ELR (cell line): ENCODE data around the gene ABCD1.
"Not testable (repeated sequence)": the region's sequence is repeated elsewhere in the genome, so short reads cannot be mapped to it uniquely, and the experiment has no call there.

ENCODE experiments used
- DNase-seq: peaks from one replicate; pipeline ENCODE4 v3.0.0-alpha.2; 2015; ENCODE audit warnings: low read depth

The ABCD1 gene

DNA sequence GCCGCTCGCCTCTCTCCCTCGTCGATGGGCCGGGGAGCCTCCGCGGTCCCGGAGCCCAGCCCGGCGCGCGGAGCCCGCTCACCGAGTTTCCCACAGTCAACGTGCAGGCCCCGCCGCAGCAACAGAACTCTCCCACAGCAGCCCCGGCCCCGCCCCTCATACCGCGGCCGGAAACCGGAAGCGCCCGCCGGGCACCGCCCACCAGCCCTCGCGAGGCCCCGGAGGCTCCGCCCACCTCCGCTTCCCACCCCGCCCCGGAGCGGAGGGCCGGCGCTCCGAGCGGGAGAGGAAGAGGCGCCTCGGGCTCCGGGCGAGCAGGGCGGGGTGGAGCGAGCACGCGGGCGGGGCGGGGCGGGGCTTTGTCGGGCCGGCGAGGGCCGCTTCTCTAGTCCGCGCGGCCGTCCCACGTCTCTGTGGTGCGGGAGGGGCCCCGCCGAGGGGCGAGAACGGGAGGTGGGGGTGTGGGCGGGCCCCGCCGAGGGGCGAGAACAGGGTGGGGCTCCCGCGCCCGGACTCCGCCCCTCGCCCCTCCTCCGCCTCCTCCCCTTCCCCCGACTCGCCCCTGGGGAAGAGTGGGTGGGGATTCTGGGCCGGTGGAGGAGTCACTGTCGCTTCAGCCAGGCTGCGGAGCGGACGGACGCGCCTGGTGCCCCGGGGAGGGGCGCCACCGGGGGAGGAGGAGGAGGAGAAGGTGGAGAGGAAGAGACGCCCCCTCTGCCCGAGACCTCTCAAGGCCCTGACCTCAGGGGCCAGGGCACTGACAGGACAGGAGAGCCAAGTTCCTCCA is at the start of gene ABCD1, which contains the start of gene BCAP31:
Gene ABCD1 (plus strand): TSS at position 605 of the 787 bp plus-strand sequence. CDS start 411 bp downstream, outside the sequence.
Gene BCAP31 (minus strand): TSS at position 136 of the 787 bp plus-strand sequence. CDS start 1,143 bp downstream, outside the sequence.
- peak; percentile 86 for DNase-seq

DNA sequence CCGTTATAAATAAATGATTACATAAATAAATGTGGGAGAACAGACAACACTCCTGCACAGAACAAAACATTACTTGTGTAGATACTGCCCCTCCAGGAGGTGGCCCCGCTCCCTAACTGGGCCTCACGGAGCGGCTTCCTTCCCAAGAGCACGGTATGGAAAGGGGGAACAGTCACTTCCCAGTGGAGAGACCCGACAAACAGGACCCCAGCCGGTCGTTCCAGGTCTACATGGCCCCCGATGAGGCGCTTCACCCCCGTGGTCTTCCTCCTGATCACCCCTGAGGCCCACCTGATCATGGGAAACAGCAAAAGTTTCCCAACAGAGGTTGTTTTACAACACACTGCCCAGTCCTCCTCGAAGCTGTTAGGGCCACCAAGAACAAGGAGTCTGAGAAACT is 43.5 kb upstream of the ABCD1 start:
- DNase-seq, result no peak

DNA sequence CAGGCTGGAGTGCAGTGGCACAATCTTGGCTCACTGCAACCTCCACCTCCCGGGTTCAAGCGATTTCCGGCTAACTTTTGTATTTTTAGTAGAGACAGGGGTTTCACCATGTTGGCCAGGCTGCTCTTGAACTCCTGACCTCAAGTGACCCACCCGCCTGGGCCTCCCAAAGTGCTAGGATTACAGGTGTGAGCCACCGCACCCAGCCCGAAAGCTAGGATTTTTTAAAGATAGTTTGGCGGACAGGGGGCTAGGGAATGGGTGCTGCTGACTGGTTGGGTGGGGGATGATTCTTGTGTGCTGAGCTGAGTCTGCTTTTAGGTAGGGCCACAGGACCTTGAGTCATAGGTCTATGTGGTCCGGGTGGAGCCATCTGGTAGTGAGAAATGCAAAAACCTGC is 41.2 kb upstream of the ABCD1 start:
- not testable (repeated sequence) for DNase-seq

DNA sequence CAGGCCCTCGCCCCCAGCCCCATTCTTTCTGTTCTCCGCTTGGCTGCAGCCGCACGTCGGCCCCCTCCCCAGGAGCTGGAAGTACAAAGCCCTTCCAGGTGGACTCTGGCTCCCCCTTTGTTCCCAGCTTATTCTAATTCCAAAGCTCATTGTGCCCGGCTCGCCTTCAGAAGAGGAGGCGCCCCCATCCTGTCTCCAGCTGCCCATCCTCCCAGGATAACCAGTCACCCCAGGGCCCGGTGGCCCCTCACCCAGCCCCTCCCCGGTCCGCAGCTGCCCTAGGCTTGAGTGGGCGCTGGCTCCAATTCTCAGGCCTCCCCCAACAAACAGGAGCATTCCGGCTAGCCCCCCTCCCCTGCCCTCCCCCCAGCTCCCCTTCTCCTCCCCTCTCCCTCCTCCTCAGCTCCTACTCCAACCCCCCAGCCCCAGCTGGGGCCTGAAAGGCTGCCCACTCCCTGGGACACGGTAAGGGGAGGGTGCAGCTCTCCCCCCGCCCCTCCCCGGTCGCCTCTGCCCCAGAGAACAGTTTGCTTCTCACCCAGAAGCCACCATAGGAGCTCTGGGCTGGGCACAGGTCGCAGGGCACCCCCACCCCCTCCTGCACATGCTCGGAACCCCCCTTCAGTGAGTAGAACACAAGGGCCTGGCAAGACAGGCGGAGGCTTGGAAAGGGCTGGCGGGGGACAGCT is 40.0 kb upstream of the ABCD1 start:
- no peak for DNase-seq

DNA sequence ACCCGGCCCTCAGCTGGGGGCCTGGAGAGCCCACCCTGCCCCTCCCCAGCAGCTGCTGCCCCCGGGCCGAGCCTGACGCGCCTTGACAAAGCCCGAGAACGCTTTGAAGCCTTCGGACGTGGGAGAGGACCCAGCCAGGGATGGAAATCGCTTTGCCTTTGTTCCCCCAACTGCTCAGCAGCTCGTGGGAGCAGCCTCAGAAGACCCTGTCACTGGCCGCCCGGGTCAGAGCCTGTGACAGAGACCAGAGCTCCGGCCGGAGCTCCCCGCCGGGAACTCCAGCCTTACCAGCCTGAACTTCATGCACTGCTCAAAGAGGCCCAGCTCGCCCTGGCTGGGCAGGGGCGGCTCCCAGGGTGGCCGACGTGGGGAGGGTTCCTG is 39.5 kb upstream of the ABCD1 start:
- no peak for DNase-seq

DNA sequence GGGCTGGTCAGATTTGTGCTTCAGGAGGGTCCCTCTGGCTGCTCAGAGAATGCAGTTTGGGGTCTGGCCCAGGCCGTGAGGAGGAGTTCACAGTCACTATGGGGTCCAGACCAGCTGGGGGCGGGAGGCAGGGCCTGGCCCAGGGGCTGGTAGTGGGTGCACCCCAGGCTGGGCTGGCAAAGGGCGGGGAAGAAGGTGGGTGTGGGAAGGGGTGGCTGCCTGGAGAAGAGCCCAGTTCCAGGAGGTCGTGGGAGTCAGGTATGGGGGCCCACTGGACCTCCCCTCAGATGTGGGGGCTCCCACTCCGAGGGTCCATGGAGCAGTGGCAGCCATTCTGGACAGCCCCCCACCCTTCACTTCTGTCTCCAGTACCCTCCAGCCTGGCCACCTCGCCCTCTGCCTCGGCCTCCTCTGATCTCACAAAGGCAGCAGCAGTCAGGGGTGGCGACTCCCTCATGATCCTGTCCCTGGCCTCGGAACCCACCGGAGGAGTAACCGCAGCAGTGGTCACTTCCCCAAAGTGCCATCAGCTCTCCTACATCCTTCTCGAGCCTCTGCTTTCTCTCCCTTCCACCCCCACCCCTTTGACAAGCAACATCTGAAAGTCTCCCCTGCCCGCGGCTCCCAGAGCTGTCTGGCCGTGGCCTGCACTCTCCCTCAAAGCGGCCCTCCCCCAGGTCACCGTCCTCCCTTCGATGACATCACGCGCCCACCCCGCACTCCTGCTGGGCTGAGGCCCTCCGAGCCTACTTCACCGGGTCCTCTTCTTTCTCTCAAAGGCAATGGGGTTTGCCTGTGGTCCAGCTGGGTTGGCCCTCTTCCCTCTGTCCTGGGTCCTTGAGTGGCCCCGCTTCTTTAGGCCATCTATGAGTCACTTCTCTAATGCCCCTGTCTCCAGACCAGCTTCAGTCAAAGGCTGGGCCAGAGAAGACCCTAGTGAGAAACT is 38.6 kb upstream of the ABCD1 start:
- DNase-seq, result no peak

DNA sequence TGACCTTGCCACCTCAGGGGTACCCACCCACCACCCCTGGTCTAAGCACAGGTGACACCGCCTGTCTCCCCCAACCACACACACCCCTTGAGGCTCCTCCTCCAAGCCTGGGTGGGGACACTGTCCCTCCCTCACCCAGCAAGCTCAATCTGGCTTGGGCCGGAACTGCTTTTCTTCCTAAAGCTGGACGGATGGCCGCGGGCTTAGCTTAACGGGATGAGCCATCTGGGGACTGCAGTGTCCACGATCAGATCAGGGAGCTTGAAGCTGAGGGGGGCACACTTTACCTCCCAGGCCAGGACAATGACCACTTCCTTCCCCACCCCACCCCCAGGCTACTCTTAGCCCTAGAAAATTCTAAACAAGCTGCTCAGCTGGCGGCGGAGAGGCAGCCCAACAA is 37.9 kb upstream of the ABCD1 start:
- DNase-seq, result no peak

DNA sequence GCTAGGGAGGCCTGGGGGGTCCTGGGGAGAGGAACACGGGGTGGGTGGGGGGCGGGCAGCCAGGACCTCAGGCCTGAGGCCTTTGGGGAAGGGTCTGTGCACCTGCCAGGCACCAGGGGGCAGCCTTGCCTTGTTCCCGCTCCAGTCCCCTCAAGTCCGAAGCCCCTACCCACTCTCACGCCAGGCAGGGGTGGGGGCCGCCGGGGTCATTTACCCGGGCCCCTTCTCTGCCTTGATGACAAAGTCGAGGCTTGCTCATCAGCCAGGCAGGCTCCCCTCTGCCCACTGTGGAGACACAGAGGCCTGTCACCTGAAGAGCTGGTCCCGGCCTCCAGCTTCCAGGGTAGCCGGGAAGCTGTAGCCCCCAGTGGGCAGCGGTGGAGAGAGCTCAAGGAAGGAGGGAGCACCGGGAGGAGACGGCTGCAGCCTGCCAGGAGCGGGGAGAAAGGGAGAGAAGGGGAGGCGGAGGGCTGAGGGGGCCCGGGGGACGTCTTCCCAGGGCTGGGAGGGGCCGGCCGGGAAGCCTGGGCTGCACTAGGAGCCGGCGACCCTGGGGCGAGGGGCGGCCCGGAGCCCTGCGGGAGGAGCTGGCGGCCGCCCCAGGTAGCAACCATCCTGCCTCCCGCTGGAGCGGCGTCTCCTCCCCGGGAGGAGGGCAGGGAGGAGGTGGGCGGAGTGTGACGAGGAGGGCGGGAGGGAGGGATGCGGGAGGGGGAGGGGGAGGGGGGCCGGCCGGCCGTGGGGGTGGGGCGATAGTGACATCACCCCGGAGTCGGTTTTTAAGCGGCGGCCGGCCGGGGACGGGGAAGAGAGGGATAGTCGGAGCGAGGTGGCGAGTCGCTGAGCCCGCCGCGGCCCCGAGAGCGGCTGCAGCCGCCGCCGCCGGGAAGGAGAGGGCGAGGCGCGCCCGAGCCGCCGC is 37.3 kb upstream of the ABCD1 start, which contains the start of gene SLC6A8:
Gene SLC6A8 (plus strand): TSS at position 806 of the 919 bp plus-strand sequence. CDS start 649 bp downstream, outside the sequence.
- DNase-seq, result peak; percentile 72

DNA sequence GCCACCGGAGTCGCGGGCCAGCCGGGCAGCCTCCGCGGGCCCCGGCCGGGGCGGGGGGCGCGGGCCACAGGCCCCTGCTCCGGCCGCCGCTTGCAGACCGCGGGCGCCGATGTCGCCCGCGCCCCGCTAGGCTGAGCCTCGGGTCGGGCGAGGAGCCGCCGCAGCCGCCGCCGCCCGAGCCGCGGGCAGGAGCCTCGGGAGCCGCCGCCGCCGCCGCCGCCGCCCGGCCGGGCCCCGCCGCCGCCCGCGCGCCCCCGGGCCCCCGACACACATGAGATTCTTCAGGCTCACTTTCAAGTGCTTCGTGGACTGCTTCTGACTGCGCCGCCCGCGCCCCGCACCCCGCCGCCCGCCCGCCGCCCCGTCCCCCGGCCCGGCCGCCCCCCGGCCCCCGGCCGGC is 36.6 kb upstream of the ABCD1 start:
- peak; percentile 3 for DNase-seq

DNA sequence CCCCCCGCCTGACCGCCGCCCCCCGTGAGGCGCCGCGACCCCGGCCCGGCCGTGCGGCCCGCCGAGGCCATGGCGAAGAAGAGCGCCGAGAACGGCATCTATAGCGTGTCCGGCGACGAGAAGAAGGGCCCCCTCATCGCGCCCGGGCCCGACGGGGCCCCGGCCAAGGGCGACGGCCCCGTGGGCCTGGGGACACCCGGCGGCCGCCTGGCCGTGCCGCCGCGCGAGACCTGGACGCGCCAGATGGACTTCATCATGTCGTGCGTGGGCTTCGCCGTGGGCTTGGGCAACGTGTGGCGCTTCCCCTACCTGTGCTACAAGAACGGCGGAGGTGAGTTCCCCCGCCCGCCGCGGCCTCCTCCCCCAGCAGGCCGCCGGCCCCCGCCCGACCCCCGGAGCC is 36.1 kb upstream of the ABCD1 start:
- no peak for DNase-seq

DNA sequence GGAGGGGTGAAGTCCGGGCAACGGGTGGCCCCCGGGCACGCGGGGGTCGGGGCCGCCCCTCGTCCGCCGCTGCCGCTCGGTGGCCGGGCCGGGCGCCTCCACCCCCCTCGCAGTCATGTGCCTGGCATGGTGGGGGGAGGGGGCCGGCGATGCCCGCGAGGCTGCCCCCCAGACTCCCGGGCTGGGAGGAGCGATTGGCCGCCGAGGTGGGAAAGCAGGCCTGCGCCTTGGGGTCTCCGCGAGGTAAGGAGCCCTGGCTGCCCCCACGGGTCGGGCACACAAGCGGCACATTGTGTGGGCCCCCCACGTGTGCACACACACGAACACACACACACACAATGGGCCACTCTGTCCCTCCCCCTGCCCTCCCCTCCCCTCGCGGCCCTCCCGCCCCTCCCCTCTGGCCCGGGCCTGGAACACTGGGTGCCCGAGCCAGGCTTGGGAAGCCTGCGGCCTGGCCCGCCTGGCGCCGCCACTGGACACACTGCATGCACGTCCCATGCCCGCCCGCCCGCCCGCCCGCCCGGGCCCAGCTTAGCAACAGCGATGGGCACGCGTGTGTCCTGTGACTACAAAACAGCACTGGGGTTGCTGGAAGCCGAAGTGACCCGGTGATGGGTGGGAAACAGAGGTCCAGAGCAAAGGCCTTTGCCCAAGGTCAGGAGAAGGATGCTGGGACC is 35.6 kb upstream of the ABCD1 start:
- DNase-seq, result peak; percentile 47

DNA sequence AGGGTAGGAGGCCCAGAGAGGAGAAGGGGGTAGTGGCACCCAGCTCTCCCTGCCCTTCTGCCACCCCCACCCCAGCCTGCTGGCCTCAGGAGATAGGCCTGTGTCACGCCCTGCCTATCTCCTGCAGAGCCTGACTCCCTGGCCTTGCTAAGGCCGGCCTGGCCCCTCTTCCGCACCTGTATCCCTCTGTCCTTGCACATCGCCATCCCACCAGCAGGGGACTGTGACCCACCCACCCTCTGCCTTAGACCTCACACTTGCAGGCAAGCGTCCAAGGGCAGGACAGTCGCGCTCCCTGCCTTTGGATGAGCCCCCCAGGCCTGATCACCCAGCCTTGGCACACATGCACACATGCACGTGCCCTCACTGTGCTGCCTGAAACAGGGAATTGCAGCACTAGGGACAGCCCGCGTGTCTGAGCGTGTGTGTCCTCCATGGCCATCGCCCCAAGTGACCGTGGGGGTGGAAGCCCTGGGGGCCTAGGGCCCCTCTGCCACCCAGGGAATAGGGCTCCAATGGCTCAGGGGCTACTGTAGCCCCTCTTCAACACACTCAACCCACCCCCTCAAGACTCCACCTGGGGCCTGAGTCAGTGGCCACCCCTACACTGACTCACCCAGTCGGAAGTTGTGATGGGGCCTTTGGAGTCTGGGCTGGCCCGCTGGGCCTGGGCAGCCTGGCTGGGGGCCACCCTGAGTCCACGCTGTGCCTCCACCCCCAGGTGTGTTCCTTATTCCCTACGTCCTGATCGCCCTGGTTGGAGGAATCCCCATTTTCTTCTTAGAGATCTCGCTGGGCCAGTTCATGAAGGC is 34.8 kb upstream of the ABCD1 start:
- DNase-seq, result peak; percentile 47

DNA sequence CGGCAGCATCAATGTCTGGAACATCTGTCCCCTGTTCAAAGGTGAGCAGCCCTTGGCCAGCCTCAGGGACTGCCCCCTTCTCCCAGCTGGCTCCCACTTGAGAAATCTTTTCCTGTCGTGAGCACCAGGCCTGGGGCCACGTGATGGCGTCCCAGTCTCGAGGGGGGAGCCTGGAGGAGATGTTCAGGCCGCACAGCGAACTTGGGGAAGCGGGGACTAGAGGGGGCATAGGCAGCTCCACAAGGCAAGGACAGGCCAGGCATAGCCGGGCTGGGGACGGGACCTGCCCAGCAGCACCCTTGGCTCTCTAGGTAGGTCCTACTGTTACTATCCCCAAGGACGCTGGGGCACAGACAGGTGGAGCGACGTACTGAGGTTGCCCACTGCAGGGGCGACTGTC is 34.2 kb upstream of the ABCD1 start:
- DNase-seq, result no peak

DNA sequence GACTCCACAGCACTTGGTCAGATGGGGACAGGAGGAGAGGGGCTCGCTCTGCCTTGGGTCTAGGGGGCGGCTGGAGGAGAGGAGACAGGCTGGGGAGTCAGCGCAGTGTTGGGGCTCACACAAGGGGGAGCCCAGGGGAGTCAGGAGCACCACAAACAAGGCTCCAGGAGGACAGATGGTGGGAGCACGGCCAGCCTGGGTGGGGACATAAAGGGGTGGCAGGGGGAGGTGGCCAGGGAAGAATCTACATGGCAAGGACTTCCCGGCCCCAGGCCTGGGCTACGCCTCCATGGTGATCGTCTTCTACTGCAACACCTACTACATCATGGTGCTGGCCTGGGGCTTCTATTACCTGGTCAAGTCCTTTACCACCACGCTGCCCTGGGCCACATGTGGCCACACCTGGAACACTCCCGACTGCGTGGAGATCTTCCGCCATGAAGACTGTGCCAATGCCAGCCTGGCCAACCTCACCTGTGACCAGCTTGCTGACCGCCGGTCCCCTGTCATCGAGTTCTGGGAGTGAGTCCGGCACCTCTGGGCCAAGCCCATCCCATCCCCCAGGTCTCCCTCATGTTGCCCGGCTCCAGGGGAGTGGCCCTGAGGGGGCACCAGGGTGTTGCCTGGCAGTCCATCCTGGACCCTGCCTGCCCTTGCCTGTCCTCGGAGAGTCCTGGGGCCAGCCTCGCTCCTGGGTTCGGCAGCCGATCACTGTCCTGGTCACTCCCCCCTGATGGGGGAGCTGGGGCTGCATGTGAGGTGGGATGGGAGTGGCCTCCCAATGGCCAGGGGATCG is 33.4 kb upstream of the ABCD1 start:
- DNase-seq, result not testable (repeated sequence)

DNA sequence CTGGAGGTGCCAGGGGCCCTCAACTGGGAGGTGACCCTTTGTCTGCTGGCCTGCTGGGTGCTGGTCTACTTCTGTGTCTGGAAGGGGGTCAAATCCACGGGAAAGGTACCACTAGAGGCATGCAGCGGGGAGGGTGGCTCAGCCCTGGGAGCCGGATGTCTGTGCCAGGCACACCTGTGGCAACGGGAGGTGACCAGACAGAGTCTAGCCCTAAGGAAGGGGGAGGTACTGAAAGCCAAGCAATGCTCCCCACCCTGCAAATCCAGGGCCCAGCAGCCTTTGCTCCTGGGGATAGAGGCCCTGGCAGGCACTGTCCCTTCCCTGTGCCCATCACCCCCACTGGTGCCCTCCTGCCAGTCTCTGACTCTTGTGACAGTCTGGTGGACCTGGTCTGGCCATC is 32.7 kb upstream of the ABCD1 start:
- no peak for DNase-seq

DNA sequence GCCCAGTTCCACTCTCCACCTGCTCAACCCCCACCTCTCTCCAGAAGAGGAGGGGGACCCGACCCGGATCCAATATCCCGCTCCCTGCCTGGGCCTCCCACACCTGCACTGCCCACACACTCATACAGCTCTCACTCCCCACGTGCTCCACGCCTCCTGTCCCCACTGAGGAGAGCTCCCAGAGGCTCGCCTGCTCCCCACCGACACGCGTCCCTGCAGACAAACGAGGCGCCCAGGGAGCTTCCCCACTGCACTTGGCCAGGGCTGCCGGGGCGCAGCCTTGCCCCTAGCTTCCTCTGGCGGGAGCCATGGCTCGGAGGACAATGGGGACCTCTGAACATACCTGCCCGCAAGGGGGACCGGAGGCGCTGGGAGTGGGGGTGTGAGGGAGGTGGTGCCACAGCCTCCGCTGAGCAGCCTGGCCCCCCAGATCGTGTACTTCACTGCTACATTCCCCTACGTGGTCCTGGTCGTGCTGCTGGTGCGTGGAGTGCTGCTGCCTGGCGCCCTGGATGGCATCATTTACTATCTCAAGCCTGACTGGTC is 32.0 kb upstream of the ABCD1 start:
- no peak for DNase-seq

DNA sequence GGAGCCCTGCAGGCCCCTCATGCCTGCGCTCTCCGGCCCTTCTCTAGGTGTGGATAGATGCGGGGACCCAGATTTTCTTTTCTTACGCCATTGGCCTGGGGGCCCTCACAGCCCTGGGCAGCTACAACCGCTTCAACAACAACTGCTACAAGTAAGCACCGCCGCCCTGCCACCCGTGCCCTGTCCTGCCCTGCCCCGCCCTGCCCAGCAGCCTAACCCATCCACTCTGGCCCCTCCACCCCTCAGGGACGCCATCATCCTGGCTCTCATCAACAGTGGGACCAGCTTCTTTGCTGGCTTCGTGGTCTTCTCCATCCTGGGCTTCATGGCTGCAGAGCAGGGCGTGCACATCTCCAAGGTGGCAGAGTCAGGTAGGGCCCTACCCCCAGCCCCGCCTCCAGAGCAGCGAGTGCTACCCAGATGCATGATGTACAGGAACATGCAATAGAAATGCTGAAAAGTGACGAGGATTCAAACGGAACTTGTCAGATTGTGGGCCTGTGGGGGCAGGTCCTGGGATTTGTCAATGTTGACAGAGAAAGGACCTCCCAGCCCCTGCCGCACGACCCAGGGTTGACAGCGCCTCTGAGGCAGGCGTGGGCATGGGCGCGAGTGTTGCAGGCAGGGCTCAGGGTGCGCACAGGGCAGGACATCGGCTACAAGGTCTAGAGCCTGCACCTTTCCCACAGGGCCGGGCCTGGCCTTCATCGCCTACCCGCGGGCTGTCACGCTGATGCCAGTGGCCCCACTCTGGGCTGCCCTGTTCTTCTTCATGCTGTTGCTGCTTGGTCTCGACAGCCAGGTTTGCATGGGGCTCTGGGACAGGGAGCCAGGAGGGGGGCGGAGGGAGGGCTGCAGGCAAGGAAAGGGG is 31.2 kb upstream of the ABCD1 start:
- DNase-seq, result no peak
